Activated T-cell treated with anti-CD3 and anti-CD28 coated beads, Interleukin-2, amount 50 U/mL, for 72 hours (primary cell): ENCODE data around the gene PEDS1. TPM values are rescaled to one million over a fixed set of nuclear protein-coding genes. Genes with fewer than 3 reads are reported as not detected.

Experiments
- ATAC-seq, 2 donors: fragments of 150-1000 bp; cut with Tn5 transposase; replicated peaks in 1 of 2; 2 replicates each; pipeline ENCODE4 v1.10.0; 2021; ENCODE audit warnings: moderate library complexity in 2 of 2, mild to moderate bottlenecking in 1 of 2
- DNase-seq, 2 donors: peaks; one replicate each; pipeline ENCODE4 v3.0.0; 2021 to 2022; ENCODE audit warnings: mixed read lengths in 1 of 2
- H3K27ac Mint-ChIP-seq: one replicate; pipeline ENCODE4 v1.8.0; 2022; ENCODE audit warnings: mild to moderate bottlenecking, moderate library complexity, mixed read lengths
- H3K27me3 Mint-ChIP-seq: one replicate; pipeline ENCODE4 v1.8.0; 2022; ENCODE audit warnings: low read depth, mixed read lengths
- H3K36me3 Mint-ChIP-seq, 2 donors: one replicate each; pipeline ENCODE4 v1.8.0; 2022; ENCODE audit warnings: mixed read lengths in 2 of 2, mild to moderate bottlenecking in 1 of 2; ENCODE audit not compliant: insufficient read depth in 2 of 2
- H3K4me1 Mint-ChIP-seq: one replicate; pipeline ENCODE4 v1.8.0; 2022; ENCODE audit warnings: low read depth, mixed read lengths
- H3K4me3 Mint-ChIP-seq, 2 donors: one replicate each; pipeline ENCODE4 v1.8.0; 2022; ENCODE audit warnings: mild to moderate bottlenecking in 2 of 2, mixed read lengths in 2 of 2, moderate library complexity in 2 of 2
- H3K9me3 Mint-ChIP-seq, 2 donors: one replicate each; pipeline ENCODE4 v1.8.0; 2022; ENCODE audit warnings: mixed read lengths in 2 of 2
- total RNA-seq, 2 donors: library from RNA; stranded (reverse); gene quantifications; one replicate each; pipeline ENCODE4 v1.2.3, GENCODE V29; 2022

PEDS1 gene
- total RNA-seq, 2 donors from 2014 or later = 14.4 to 17.9 TPM

DNA sequence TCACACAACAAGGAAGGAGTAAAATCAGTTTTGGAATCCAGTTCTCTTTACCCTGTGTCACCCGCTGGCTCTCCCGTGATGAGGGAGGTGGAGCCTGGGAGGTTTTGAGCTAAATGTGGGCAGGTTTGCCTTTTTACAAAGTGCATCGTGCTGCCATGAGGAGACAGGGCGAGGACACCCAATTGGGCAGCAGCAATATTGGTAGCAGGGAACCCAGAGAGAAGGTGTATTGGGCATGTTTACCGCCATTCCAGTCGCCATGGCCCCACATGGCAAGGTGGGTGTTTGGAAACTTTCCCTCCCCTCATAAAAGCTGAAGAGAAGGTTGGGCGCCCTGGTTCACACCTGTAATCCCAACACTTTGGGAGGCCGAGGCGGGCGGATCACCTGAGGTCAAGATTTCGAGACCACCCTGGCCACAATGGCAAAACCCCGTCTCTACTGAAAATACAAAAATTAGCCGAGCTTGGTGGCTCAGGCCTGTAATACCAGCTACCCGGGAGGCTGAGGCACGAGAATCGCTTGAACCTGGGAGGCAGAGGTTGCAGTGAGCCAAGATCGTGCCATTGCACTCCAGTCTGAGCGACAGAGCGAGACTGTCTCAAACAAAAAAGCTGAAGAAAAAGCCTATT, 37.0 kb downstream of the PEDS1 start:
- Mint-ChIP-seq H3K9me3 (no peaks in the 10 kb centered on the region), H3K4me3 (peak overlapping the region; percentile 98), H3K4me1 (peaks cover 44% of the 10 kb centered on the region), H3K27me3 (no peaks in the 10 kb centered on the region), H3K27ac (peak overlapping the region; percentile 99), H3K36me3 (peaks cover 5 to 11% of the 10 kb centered on the region in 2 donors)
- ATAC-seq (no peak), DNase-seq (no peak)

- Mint-ChIP-seq H3K9me3 (no peaks in the 10 kb centered on the region), H3K36me3 (peaks cover 5 to 14% of the 10 kb centered on the region in 2 donors), H3K4me3 (peak overlapping the region; percentile 98), H3K27me3 (no peaks in the 10 kb centered on the region), H3K4me1 (peaks cover 51% of the 10 kb centered on the region), H3K27ac (peak overlapping the region; percentile 99)
- ATAC-seq (peak; percentile 82 to 83), DNase-seq (peak; percentile 91 to 93)
Observed at GRCh38 chr20:50115591-50116367, 37.7 kb downstream of the PEDS1 start.

DNA sequence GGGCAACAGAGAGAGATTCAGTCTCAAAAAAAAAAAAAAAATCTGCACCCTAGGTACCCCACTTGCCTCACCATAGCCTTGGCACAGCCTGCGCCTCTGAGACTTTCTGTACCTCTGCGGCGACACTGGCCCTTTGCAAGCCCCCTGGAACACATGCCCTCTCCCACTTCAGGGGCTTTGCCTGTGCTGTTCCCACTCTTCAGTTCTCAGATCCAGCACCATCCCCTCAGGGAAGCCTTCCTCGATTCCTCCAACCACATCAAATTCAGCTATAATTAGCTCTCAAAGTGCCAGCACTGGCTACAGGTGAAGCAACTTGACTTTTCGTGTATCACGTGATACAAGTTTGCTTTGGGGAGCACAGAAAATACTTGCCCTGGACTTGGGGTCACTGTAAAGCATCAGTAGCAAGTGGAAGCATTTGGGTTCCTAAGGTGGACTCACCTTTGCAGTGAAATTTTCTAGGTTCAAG, 38.4 kb downstream of the PEDS1 start:
- H3K27ac Mint-ChIP-seq = peak overlapping the region; percentile 99

DNA sequence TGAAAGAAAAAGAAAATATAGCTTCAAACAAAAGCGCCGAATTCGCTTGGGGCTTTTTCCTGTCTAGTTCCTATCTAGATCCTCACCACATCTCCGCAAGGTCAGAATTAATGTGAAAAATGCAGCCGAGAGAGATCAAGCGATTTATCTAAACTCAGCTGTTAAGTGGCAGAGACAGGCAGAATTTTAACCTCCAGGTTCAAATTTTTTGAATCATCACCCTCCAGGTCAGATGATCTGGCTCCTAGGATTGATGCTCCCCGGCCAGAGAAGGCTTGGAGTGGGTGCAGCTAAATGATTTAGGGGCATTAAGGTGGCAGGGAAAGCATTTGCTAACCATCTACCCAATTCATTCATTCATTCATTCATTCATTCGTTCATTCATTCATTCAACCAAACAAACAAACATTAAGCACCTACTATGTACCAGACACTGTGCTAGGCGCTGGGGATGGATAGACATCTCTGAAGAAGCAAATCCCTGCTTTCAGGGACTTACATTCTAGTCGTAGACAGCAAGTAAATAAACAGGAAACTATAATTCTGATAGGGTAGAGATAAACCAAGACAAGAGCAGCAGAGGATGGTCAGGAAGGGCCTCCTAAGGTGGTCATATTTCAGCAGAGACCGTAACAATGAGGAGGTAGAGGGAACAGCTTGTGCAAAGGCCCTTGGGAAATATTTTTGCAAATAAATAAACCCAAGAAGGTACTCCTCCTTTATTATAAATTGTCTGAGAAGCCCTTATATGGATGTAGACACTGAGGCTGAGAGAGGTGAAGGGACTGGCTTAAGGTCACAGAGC, 39.9 kb downstream of the PEDS1 start:
- no peaks in the 10 kb centered on the region for H3K27me3 Mint-ChIP-seq
- H3K36me3 Mint-ChIP-seq = peaks cover 5 to 18% of the 10 kb centered on the region in 2 donors
- no peak for ATAC-seq
- peak overlapping the region; percentile 93 for H3K27ac Mint-ChIP-seq
- no peaks in the 10 kb centered on the region for H3K9me3 Mint-ChIP-seq
- no peak for DNase-seq
- peaks cover 73% of the 10 kb centered on the region for H3K4me1 Mint-ChIP-seq
- peak overlapping the region; percentile 90 to 98 for H3K4me3 Mint-ChIP-seq

More for the DNA sequence above, 38.4 kb downstream of the PEDS1 start:
- Mint-ChIP-seq H3K9me3 (no peaks in the 10 kb centered on the region), H3K4me3 (peak overlapping the region; percentile 98), H3K4me1 (peaks cover 58% of the 10 kb centered on the region), H3K27me3 (no peaks in the 10 kb centered on the region), H3K36me3 (peaks cover 5 to 16% of the 10 kb centered on the region in 2 donors)
- ATAC-seq (no peak), DNase-seq (no peak)

DNA sequence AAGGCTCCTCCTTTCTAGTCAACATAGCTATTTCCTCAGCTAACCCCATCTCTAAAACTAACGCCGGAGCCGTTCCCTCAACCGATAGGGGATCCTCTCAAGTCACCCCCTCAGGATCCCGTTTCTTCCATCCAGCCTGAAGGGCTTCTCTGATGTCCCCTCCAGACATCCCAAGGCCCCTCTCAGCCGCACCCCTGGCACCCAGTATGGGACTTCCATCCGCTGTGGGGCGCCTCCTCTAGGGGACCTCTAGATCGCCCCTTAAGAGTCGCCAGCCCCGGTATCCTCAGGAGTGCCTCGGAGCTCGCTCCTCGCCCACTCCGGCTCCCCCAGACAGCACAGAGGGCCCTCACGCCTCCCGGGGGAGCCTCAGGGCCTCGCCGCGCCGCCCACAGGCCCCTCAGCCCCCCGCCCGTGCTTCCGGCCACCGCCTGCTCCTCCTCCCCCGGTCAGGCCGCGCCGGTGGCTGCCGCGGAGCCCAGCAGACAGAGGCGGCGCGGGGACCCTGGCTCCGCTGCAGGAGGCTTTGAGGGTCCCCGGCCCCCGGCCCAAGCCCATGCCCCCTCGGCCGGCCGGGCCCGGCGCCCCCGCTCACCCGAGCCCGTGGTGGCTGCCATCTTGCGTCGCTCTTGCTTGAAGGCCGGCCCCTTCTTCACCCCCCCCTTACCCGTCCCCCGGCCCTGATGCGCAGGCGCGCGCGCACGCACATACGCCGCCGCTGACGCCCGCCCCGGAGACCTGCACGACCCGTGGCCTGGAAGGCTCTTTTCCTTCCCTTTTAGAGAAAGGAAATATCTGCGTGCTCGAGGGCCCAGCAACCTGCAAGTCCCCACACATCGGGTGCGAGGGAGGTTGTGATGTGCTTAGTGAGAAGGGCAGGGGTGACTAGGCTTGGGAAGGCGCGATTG, 40.8 kb downstream of the PEDS1 start, which contains the start of gene UBE2V1:
Gene UBE2V1, minus strand, starts transcription at position 639 of the 908 bp plus-strand sequence. Its CDS starts 22 bp downstream, at position 617.
- no peaks in the 10 kb centered on the region for H3K9me3 Mint-ChIP-seq
- peak; percentile 62 to 69 for ATAC-seq
- no peaks in the 10 kb centered on the region for H3K27me3 Mint-ChIP-seq
- H3K4me1 Mint-ChIP-seq = peaks cover 81% of the 10 kb centered on the region
- H3K4me3 Mint-ChIP-seq = peak within 1 kb of the TSS; percentile 90 to 98
- peak; percentile 89 to 90 for DNase-seq
- peaks cover 6 to 22% of the 10 kb centered on the region in 2 donors for H3K36me3 Mint-ChIP-seq
- peak within 1 kb of the TSS; percentile 99 for H3K27ac Mint-ChIP-seq

GRCh38 chr20:50111829-50112495, 41.6 kb downstream of the PEDS1 start:
- ATAC-seq = no peak
- Mint-ChIP-seq H3K36me3 (peaks cover 6 to 23% of the 10 kb centered on the region in 2 donors), H3K4me3 (peak overlapping the region; percentile 90 to 98), H3K4me1 (peaks cover 89% of the 10 kb centered on the region), H3K27me3 (no peaks in the 10 kb centered on the region), H3K9me3 (no peaks in the 10 kb centered on the region), H3K27ac (peak overlapping the region; percentile 99)
- no peak for DNase-seq

GRCh38 chr20:50111120-50111828, 42.2 kb downstream of the PEDS1 start:
- peak overlapping the region; percentile 99 for H3K27ac Mint-ChIP-seq
- no peaks in the 10 kb centered on the region for H3K27me3 Mint-ChIP-seq
- no peaks in the 10 kb centered on the region for H3K9me3 Mint-ChIP-seq
- peak overlapping the region; percentile 90 to 98 for H3K4me3 Mint-ChIP-seq
- H3K36me3 Mint-ChIP-seq = peaks cover 6 to 23% of the 10 kb centered on the region in 2 donors
- peak; percentile 75 to 78 for DNase-seq
- H3K4me1 Mint-ChIP-seq = peaks cover 87% of the 10 kb centered on the region
- ATAC-seq = peak; percentile 52 to 59

DNA sequence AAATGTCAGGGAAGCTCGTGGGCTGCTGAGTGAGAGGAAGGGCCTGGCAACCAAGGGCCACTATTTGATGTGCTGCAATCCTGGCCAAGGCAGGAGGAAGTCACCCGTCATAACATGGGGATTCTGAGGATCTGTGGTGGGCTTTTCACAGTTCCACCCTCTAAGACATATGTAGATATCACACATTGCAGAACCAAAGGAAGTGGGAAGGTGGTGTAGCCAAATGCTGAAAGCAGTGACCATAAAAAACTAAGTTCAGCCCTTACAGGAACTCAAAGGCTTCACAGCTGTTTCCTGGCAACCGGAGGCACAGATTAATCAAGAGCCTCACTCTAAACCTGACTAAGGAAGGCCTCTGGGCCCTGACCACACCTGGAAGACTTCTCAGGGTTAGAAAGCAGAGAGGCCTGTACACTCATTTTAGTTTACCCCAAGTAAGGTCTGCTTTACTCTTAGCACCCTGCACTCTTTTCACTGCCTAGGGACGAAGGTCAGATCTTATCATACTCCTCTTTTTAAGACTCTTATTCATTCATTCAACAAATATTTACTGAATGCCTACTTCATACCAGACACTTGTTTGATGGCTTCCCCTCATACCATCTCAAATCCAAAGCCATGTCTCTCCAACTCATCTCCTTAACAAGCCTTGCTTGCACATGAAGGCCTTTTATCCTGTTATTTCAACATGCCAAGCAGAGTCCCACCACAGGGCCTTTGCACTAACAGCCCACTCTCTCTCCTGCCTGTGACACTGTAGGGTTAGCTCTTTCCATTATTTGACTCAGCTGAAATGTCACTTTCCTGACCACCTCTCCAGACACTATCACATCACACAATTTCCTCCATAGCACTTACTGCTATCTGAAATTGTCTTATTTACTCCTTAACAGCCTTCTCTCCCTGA, 43.1 kb downstream of the PEDS1 start:
- peak; percentile 73 to 77 for DNase-seq
- H3K4me1 Mint-ChIP-seq = peaks cover 87% of the 10 kb centered on the region
- H3K27me3 Mint-ChIP-seq = no peaks in the 10 kb centered on the region
- peak overlapping the region; percentile 99 for H3K27ac Mint-ChIP-seq
- no peaks in the 10 kb centered on the region for H3K9me3 Mint-ChIP-seq
- peak; percentile 72 to 73 for ATAC-seq
- peaks cover 6 to 23% of the 10 kb centered on the region in 2 donors for H3K36me3 Mint-ChIP-seq
- peak overlapping the region; percentile 90 to 98 for H3K4me3 Mint-ChIP-seq

GRCh38 chr20:50108556-50109235, 44.8 kb downstream of the PEDS1 start:
- no peak for ATAC-seq
- DNase-seq = no peak
- H3K27ac Mint-ChIP-seq = peak overlapping the region; percentile 83
- H3K9me3 Mint-ChIP-seq = no peaks in the 10 kb centered on the region
- H3K4me3 Mint-ChIP-seq = peak overlapping the region; percentile 24 to 54
- peaks cover 7 to 22% of the 10 kb centered on the region in 2 donors for H3K36me3 Mint-ChIP-seq
- no peaks in the 10 kb centered on the region for H3K27me3 Mint-ChIP-seq
- peaks cover 77% of the 10 kb centered on the region for H3K4me1 Mint-ChIP-seq

- Mint-ChIP-seq H3K27ac (peak overlapping the region; percentile 43), H3K4me1 (peaks cover 79% of the 10 kb centered on the region), H3K36me3 (peaks cover 9 to 25% of the 10 kb centered on the region in 2 donors), H3K27me3 (no peaks in the 10 kb centered on the region), H3K4me3 (peak overlapping the region; percentile 24 to 43), H3K9me3 (no peaks in the 10 kb centered on the region)
- ATAC-seq = no peak
- DNase-seq = no peak
Observed at GRCh38 chr20:50107796-50108331, 45.7 kb downstream of the PEDS1 start.
